ENCODE data around the gene MLH3. TPM values are rescaled to one million over a fixed set of nuclear protein-coding genes. Genes with fewer than 3 reads are reported as not detected.

Gene MLH3
- total and polyA plus RNA-seq, 4 donors, result 5.8 to 29.7 (median 9.9) TPM

DNA sequence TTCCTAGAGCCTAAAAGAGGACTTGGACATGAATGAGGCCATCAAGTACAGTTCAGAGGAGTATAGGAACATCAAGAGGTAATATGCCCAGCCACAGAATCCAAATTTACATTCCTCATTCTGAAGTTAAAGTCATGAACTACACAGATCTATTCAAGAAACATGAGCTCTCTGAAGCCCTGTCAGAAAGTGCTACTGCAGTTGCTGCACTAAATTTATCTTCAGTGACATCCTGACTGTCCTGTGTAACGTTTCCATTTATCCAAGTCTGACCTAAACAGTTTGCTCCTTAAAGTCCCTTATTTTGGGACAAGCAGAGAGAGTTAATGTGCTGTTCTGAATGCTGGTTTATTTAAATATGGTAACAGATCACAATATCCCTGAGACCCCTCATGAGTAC, 47.4 kb upstream of the MLH3 start:
- Histone ChIP-seq H3K9me3 (ENCODE audit: control insufficient read depth in 4 of 4, low read length in 3 of 4) (no peaks in the 10 kb centered on the region), H3K4me3 (ENCODE audit: low read depth in 1 of 3, low read length in 3 of 3) (no peak overlapping the region), H3K4me1 (ENCODE audit: control insufficient read depth in 4 of 4, insufficient read depth in 4 of 4, low read length in 3 of 4) (no peaks in the 10 kb centered on the region), H3K36me3 (ENCODE audit: control insufficient read depth in 4 of 4, insufficient read depth in 3 of 4, low read depth in 1 of 4, low read length in 3 of 4) (peaks cover 7 to 72% (median 62%) of the 10 kb centered on the region in 4 donors), H3K27me3 (ENCODE audit: control insufficient read depth in 4 of 4, insufficient read depth in 4 of 4, low read length in 3 of 4) (no peaks in the 10 kb centered on the region), H3K27ac (ENCODE audit: low read depth in 1 of 2, low read length in 2 of 2) (no peak overlapping the region), H3K9ac (ENCODE audit: low read depth in 1 of 2, low read length in 2 of 2) (no peak overlapping the region)
- DNase-seq (ENCODE audit: low spot score), result no peak
- TF ChIP-seq, protein P1, sequence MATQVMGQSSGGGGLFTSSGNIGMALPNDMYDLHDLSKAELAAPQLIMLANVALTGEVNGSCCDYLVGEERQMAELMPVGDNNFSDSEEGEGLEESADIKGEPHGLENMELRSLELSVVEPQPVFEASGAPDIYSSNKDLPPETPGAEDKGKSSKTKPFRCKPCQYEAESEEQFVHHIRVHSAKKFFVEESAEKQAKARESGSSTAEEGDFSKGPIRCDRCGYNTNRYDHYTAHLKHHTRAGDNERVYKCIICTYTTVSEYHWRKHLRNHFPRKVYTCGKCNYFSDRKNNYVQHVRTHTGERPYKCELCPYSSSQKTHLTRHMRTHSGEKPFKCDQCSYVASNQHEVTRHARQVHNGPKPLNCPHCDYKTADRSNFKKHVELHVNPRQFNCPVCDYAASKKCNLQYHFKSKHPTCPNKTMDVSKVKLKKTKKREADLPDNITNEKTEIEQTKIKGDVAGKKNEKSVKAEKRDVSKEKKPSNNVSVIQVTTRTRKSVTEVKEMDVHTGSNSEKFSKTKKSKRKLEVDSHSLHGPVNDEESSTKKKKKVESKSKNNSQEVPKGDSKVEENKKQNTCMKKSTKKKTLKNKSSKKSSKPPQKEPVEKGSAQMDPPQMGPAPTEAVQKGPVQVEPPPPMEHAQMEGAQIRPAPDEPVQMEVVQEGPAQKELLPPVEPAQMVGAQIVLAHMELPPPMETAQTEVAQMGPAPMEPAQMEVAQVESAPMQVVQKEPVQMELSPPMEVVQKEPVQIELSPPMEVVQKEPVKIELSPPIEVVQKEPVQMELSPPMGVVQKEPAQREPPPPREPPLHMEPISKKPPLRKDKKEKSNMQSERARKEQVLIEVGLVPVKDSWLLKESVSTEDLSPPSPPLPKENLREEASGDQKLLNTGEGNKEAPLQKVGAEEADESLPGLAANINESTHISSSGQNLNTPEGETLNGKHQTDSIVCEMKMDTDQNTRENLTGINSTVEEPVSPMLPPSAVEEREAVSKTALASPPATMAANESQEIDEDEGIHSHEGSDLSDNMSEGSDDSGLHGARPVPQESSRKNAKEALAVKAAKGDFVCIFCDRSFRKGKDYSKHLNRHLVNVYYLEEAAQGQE (IDR thresholded peaks at IDR 0.05), result no peak
- TF ChIP-seq RAD21 (IDR thresholded peaks at IDR 0.05) (no peak), RXRA (IDR thresholded peaks at IDR 0.05) (no peak), HNF4G (IDR thresholded peaks at IDR 0.05) (no peak), GABPA (IDR thresholded peaks at IDR 0.05 in 1 of 2, conservative IDR thresholded peaks at IDR 0.05 in 1 of 2) (no peak), SP1 (IDR thresholded peaks at IDR 0.05) (no peak)
- WGBS, result 72% methylated on average over 1 of the region's 1 CpG

DNA sequence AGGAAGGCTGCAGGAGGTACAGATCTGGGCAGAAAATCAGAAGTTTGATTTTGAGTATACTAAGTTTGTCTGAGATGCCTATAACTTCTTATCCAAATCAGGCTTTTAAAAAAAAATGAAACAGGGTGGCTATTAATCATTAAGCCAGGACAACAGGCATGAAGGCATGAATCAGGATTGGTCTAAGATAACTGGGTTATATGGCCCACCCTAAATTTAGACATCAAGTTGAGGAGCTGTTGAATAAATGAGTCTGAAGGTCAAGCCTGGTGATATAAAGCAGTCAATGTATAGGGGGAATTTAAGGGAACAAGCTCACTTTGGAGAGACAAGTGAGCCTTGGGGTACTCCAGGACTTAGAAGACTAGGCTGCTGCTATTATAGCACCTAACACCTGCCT, 46.9 kb upstream of the MLH3 start:
- Histone ChIP-seq H3K36me3 (ENCODE audit: control insufficient read depth in 4 of 4, insufficient read depth in 3 of 4, low read depth in 1 of 4, low read length in 3 of 4) (peaks cover 7 to 72% (median 61%) of the 10 kb centered on the region in 4 donors), H3K4me1 (ENCODE audit: control insufficient read depth in 4 of 4, insufficient read depth in 4 of 4, low read length in 3 of 4) (no peaks in the 10 kb centered on the region), H3K9ac (ENCODE audit: low read depth in 1 of 2, low read length in 2 of 2) (no peak overlapping the region), H3K9me3 (ENCODE audit: control insufficient read depth in 4 of 4, low read length in 3 of 4) (no peaks in the 10 kb centered on the region), H3K27me3 (ENCODE audit: control insufficient read depth in 4 of 4, insufficient read depth in 4 of 4, low read length in 3 of 4) (no peaks in the 10 kb centered on the region), H3K27ac (ENCODE audit: low read depth in 1 of 2, low read length in 2 of 2) (no peak overlapping the region), H3K4me3 (ENCODE audit: low read depth in 1 of 3, low read length in 3 of 3) (no peak overlapping the region)
- no peak for TF ChIP-seq RXRA (IDR thresholded peaks at IDR 0.05)
- no peak for TF ChIP-seq HNF4G (IDR thresholded peaks at IDR 0.05)
- TF ChIP-seq SP1 (IDR thresholded peaks at IDR 0.05), result no peak
- TF ChIP-seq, protein P2, sequence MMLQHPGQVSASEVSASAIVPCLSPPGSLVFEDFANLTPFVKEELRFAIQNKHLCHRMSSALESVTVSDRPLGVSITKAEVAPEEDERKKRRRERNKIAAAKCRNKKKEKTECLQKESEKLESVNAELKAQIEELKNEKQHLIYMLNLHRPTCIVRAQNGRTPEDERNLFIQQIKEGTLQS (IDR thresholded peaks at IDR 0.05), result no peak
- DNase-seq (ENCODE audit: low spot score), result no peak

DNA sequence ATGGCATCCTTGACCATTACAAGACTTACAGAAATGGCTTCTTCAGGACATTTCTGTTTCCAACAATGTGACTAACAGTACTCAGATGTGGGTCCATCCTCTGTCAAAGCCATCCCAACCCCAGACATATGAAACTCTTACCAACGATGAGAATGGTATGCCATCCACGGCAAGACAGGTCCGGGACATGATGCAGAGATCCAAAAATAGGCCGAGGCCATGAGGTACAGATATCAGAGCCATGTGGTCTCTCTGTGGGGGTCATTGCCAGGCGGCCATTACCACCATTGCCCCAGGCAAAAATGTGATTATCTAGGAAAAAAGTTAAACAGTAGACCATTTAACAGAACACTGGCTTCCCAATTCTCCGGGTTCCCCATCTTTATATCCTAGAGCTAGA, 45.7 kb upstream of the MLH3 start:
- Histone ChIP-seq H3K27me3 (ENCODE audit: control insufficient read depth in 4 of 4, insufficient read depth in 4 of 4, low read length in 3 of 4) (no peaks in the 10 kb centered on the region), H3K36me3 (ENCODE audit: control insufficient read depth in 4 of 4, insufficient read depth in 3 of 4, low read depth in 1 of 4, low read length in 3 of 4) (peaks cover 5 to 77% (median 63%) of the 10 kb centered on the region in 4 donors), H3K4me3 (ENCODE audit: low read depth in 1 of 3, low read length in 3 of 3) (no peak overlapping the region), H3K4me1 (ENCODE audit: control insufficient read depth in 4 of 4, insufficient read depth in 4 of 4, low read length in 3 of 4) (no peaks in the 10 kb centered on the region), H3K9ac (ENCODE audit: low read depth in 1 of 2, low read length in 2 of 2) (no peak overlapping the region), H3K9me3 (ENCODE audit: control insufficient read depth in 4 of 4, low read length in 3 of 4) (no peaks in the 10 kb centered on the region), H3K27ac (ENCODE audit: low read depth in 1 of 2, low read length in 2 of 2) (no peak overlapping the region)
- 90% methylated on average over 6 of the region's 6 CpGs for WGBS
- DNase-seq (ENCODE audit: low spot score), result no peak
- TF ChIP-seq HNF4A (conservative IDR thresholded peaks at IDR 0.05) (no peak), RAD21 (IDR thresholded peaks at IDR 0.05) (no peak), TAF1 (conservative IDR thresholded peaks at IDR 0.05) (no peak), FOXA1 (IDR thresholded peaks at IDR 0.05) (no peak), HNF4G (IDR thresholded peaks at IDR 0.05) (no peak), NR2F2 (IDR thresholded peaks at IDR 0.05) (no peak), SP1 (IDR thresholded peaks at IDR 0.05) (no peak), JUND (IDR thresholded peaks at IDR 0.05) (no peak), EGR1 (IDR thresholded peaks at IDR 0.05; ENCODE audit: low read depth in 2 of 2) (no peak), YY1 (IDR thresholded peaks at IDR 0.05) (no peak), FOXA2 (IDR thresholded peaks at IDR 0.05) (no peak), GABPA (IDR thresholded peaks at IDR 0.05 in 1 of 2, conservative IDR thresholded peaks at IDR 0.05 in 1 of 2) (no peak)
- TF ChIP-seq, protein P1 (IDR thresholded peaks at IDR 0.05), result no peak
- TF ChIP-seq, protein P3, sequence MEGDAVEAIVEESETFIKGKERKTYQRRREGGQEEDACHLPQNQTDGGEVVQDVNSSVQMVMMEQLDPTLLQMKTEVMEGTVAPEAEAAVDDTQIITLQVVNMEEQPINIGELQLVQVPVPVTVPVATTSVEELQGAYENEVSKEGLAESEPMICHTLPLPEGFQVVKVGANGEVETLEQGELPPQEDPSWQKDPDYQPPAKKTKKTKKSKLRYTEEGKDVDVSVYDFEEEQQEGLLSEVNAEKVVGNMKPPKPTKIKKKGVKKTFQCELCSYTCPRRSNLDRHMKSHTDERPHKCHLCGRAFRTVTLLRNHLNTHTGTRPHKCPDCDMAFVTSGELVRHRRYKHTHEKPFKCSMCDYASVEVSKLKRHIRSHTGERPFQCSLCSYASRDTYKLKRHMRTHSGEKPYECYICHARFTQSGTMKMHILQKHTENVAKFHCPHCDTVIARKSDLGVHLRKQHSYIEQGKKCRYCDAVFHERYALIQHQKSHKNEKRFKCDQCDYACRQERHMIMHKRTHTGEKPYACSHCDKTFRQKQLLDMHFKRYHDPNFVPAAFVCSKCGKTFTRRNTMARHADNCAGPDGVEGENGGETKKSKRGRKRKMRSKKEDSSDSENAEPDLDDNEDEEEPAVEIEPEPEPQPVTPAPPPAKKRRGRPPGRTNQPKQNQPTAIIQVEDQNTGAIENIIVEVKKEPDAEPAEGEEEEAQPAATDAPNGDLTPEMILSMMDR (IDR thresholded peaks at IDR 0.05; ENCODE audit: low read depth, low read length, missing input control), result no peak
- TF ChIP-seq, protein P2 (IDR thresholded peaks at IDR 0.05), result no peak
- TF ChIP-seq, protein P4, sequence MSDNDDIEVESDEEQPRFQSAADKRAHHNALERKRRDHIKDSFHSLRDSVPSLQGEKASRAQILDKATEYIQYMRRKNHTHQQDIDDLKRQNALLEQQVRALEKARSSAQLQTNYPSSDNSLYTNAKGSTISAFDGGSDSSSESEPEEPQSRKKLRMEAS (IDR thresholded peaks at IDR 0.05), result no peak

All from liver (tissue), 9 donors.